GM12878 (cell line): ENCODE measurements around the gene TAOK2. TPM values are rescaled to one million over a fixed set of nuclear protein-coding genes. Genes with fewer than 3 reads are reported as not detected.

Experiments used
- ATAC-seq: fragments of 200-7000 bp; cut with Tn5 transposase; 3 replicates; pipeline ENCODE4 v1.9.1; 2020; ENCODE audit warnings: mild to moderate bottlenecking, moderate library complexity
- BruUV-seq: library from RNA; stranded (reverse); fragments of 400-500 nt; replicated peaks from 2 replicates; lab custom pipeline; 2021; lab: Mats Ljungman, UMichigan
- CTCF ChIA-PET: fragments of 300-600 bp; sonication (Branson Sonifier 250); formaldehyde crosslinking; extraction: SDS; loops from one replicate; lab custom pipeline; 2021; ENCODE audit warnings: inconsistent platforms; lab: Yijun Ruan, JAX
- POLR2A ChIA-PET: fragments of 350-600 bp; formaldehyde crosslinking; extraction: SDS; loops from one replicate; lab custom pipeline; 2021; ENCODE audit warnings: inconsistent platforms; lab: Charles Lee
- RAD21 ChIA-PET: fragments of 300-600 bp; sonication (Branson Sonifier 250); formaldehyde crosslinking; loops from one replicate; lab custom pipeline; 2023; ENCODE audit warnings: antibody characterized with exemption; ENCODE audit not compliant: unreplicated experiment; lab: Charles Lee
- SMC1A ChIA-PET: fragments of 300-600 bp; sonication (Branson Sonifier 250); formaldehyde crosslinking; loops from one replicate; lab custom pipeline; 2023; ENCODE audit not compliant: unreplicated experiment, uncharacterized antibody; lab: Charles Lee
- DNase-seq: peaks from one replicate; pipeline ENCODE4 v3.0.0-alpha.2; 2011; ENCODE audit warnings: low read depth, low spot score
- FAIRE-seq: peaks from 3 replicates; lab custom pipeline; 2011; peaks lifted over from hg19 to GRCh38; lab: Jason Lieb, UNC
- H2AFZ ChIP-seq: 2 replicates; pipeline ENCODE4 v1.6.0; 2011; ENCODE audit warnings: low read depth, low read length, control low read depth; ENCODE audit not compliant: control insufficient read depth
- H3K27ac ChIP-seq: 2 replicates; pipeline ENCODE4 v1.5.1; 2011; ENCODE audit warnings: control low read depth; ENCODE audit not compliant: control insufficient read depth, insufficient read depth
- H3K27me3 ChIP-seq, 2 experiments: replicated peaks in 1 of 2; 2 replicates each; pipeline versions ENCODE4 v1.6.0 to v1.6.1; 2011; ENCODE audit warnings: low read length in 1 of 2; ENCODE audit not compliant: control insufficient read depth in 2 of 2, insufficient read depth in 2 of 2
- H3K36me3 ChIP-seq, 2 experiments: 2 replicates each; pipeline ENCODE4 v1.5.1; 2011; ENCODE audit warnings: low read length in 1 of 2; ENCODE audit not compliant: control insufficient read depth in 2 of 2, insufficient read depth in 2 of 2
- H3K4me1 ChIP-seq: 2 replicates; pipeline ENCODE4 v1.6.1; 2011; ENCODE audit warnings: mild to moderate bottlenecking, low read length, moderate library complexity, mixed read lengths; ENCODE audit not compliant: control insufficient read depth, insufficient read depth
- H3K4me2 ChIP-seq: 2 replicates; pipeline ENCODE4 v1.6.0; 2011; ENCODE audit warnings: control low read depth; ENCODE audit not compliant: control insufficient read depth, insufficient read depth
- H3K4me3 ChIP-seq: fragments of 200-600 bp; sonication (generic); 2 replicates; pipeline ENCODE4 v1.5.1; 2016
- H3K79me2 ChIP-seq: 2 replicates; pipeline ENCODE4 v1.6.0; 2011; ENCODE audit warnings: low read length; ENCODE audit not compliant: control insufficient read depth, insufficient read depth
- H3K9ac ChIP-seq: 2 replicates; pipeline ENCODE4 v1.8.0; 2011; ENCODE audit warnings: low read length, control low read depth, mixed read lengths; ENCODE audit not compliant: control insufficient read depth, insufficient read depth
- H3K9me3 ChIP-seq: replicated peaks from 3 replicates; pipeline ENCODE4 v1.5.1; 2011; ENCODE audit warnings: mild to moderate bottlenecking, low read length; ENCODE audit not compliant: control insufficient read depth, insufficient read depth
- H4K20me1 ChIP-seq: 2 replicates; pipeline ENCODE4 v1.6.0; 2011; ENCODE audit not compliant: control insufficient read depth, insufficient read depth
- SP1 ChIP-seq: IDR thresholded peaks from one replicate; pipeline ENCODE4 v1.6.1; 2011; ENCODE audit warnings: low read depth, low read length
- TARDBP ChIP-seq: IDR thresholded peaks from 2 replicates; pipeline ENCODE4 v1.6.1; 2016; ENCODE audit warnings: borderline replicate concordance
- whole genome bisulfite sequencing: methylation state at CpG from one replicate; pipeline ENCODE4 v1.1.6; 2016; ENCODE audit warnings: low lambda C conversion rate; ENCODE audit not compliant: insufficient replicate concordance, insufficient coverage; ENCODE audit errors: missing lambda C conversion rate; 5-methylcytosine and 5-hydroxymethylcytosine counted together
- in situ Hi-C: fragments of 300-500 bp; cut with MboI; formaldehyde crosslinking; loops from 9 replicates; pipeline ENCODE4 v1.14.3; 2018; ENCODE audit warnings: mixed read lengths
- intact Hi-C: fragments of 100-400 bp; cut with micrococcal nuclease; formaldehyde crosslinking; loops from one replicate; pipeline ENCODE4 v1.14.2; 2022; ENCODE audit not compliant: unreplicated experiment
- polyA plus RNA-seq, 11 experiments: library from polyadenylated mRNA; depleted of rRNA in 4 of 11; unstranded in 6 of 11; stranded (reverse) in 5 of 11; fragments of >200 nt; fragmentation: Nextera tagmentation in 4 of 11; fragmentation: Illumina TruSeq in 1 of 11; extraction: Ambion mirVana in 4 of 11; extraction: Trizol in 1 of 11; gene quantifications; 1 replicate in 1 of 11; 2 replicates in 10 of 11; pipeline versions ENCODE4 v1.2.1 to v1.2.3, GENCODE V29; 2011 to 2016; ENCODE audit warnings: inconsistent platforms in 2 of 11, missing spikeins in 2 of 11, low read depth in 1 of 11
- total RNA-seq, 4 experiments: library from RNA; depleted of rRNA in 3 of 4; stranded (reverse); fragments of >200 nt in 3 of 4; fragmentation: Illumina TruSeq in 1 of 4; extraction: Trizol in 1 of 4; gene quantifications; 2 replicates each; pipeline versions ENCODE4 v1.2.1 to v1.2.3, GENCODE V29; 2013 to 2021
- TF ChIP-seq, protein P1 (sequence below): fragments of 450-650 bp; IDR thresholded peaks from 2 replicates; pipeline ENCODE4 v1.6.1; 2018; ENCODE audit warnings: mild to moderate bottlenecking, low read depth, moderate library complexity; ENCODE audit not compliant: partially characterized antibody

The TAOK2 gene
- total and polyA plus RNA-seq, 10 of the 15 experiments (the other 5 are each of a cell fraction or from before 2014, with no cell fraction given), result 0.14 to 40.2 (median 11.6) TPM

DNA sequence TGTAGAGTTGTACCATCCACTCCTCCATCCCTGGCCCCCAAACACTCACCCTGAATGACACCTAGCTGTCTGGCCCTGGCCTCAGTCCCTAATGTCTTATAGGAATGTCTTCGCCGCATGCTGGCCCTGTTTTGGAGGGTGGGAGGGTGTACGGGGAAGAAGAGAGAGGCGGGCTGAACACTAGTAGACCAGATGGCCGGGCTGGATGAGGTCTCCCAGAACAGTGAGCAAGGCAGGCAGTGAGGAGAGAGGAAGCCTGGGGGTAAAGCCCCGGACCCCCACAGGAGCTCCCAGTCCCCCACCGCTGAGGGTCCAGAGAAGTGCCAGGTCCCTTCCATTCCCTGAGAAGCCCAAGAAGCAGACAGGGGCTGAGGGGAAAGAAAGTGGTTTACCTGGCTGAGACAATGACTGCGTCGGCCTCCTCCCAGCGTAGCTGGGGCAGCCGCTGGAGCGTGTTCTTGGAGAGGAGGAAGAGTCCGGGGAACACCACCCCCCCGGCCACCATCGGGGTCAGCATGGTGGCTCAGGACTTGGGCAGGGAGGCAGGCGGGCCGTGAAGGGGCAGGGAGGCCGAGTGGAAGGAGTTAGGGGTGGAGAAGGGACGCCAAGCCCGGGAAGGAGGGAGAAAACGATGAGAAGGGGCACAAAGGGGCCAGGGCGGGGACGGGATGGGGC, 56.5 kb downstream of the TAOK2 start:
- CTCF ChIA-PET, result interaction anchor here (0.6 to 1.2 kb wide), 2 partner anchors 182 to 307 kb away, joined by 3 to 6 read pairs; no protein-coding TSS in a partner anchor
- in situ Hi-C loops, result no loop called here
- no peaks in the 10 kb centered on the region; the same call in 1 of the 2 replicates for H4K20me1 ChIP-seq

More for the DNA sequence above, 56.5 kb downstream of the TAOK2 start:
- POLR2A ChIA-PET, result interaction anchor here (0.5 kb wide), 1 partner anchor 26 kb away, joined by 5 read pairs; no protein-coding TSS in a partner anchor
- no peak overlapping the region for H3K4me2 ChIP-seq
- 24% methylated on average over 18 of the region's 23 CpGs for WGBS
- no TSS peak for BruUV-seq
- RAD21 ChIA-PET, result no interaction called here
- FAIRE-seq (no peak), ATAC-seq (no peak), DNase-seq (no peak)
- H3K79me2 ChIP-seq, result no peaks in the 10 kb centered on the region
- SMC1A ChIA-PET, result no interaction called here
- no peaks in the 10 kb centered on the region for H3K36me3 ChIP-seq
- no peak overlapping the region for H2AFZ ChIP-seq
- intact Hi-C loops, result no loop called here
- peaks cover 6 to 14% of the 10 kb centered on the region in 2 experiments; a peak in 3 of 4 replicates for H3K27me3 ChIP-seq
- TF ChIP-seq TARDBP (no peak), SP1 (no peak)
- TF ChIP-seq, protein P1, sequence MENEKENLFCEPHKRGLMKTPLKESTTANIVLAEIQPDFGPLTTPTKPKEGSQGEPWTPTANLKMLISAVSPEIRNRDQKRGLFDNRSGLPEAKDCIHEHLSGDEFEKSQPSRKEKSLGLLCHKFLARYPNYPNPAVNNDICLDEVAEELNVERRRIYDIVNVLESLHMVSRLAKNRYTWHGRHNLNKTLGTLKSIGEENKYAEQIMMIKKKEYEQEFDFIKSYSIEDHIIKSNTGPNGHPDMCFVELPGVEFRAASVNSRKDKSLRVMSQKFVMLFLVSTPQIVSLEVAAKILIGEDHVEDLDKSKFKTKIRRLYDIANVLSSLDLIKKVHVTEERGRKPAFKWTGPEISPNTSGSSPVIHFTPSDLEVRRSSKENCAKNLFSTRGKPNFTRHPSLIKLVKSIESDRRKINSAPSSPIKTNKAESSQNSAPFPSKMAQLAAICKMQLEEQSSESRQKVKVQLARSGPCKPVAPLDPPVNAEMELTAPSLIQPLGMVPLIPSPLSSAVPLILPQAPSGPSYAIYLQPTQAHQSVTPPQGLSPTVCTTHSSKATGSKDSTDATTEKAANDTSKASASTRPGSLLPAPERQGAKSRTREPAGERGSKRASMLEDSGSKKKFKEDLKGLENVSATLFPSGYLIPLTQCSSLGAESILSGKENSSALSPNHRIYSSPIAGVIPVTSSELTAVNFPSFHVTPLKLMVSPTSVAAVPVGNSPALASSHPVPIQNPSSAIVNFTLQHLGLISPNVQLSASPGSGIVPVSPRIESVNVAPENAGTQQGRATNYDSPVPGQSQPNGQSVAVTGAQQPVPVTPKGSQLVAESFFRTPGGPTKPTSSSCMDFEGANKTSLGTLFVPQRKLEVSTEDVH, result no peak
- H3K9ac ChIP-seq, result no peak overlapping the region
- H3K4me1 ChIP-seq, result peaks cover 10% of the 10 kb centered on the region
- H3K9me3 ChIP-seq, result no peaks in the 10 kb centered on the region
- H3K4me3 ChIP-seq, result no peak overlapping the region
- no peak overlapping the region for H3K27ac ChIP-seq
